SK-N-SH (cell line): ENCODE results near the gene NELFB. TPM values are rescaled to one million over a fixed set of nuclear protein-coding genes. Genes with fewer than 3 reads are reported as not detected.

Experiments
- CTCF ChIA-PET: fragments of 300-600, 350-600 bp; formaldehyde crosslinking; extraction: SDS; loops from one replicate; lab custom pipeline; 2021; lab: Yijun Ruan, JAX
- POLR2A ChIA-PET: fragments of 350-600 bp; sonication (Branson Sonifier 250); formaldehyde crosslinking; extraction: SDS; loops from one replicate; lab custom pipeline; 2020; ENCODE audit warnings: antibody characterized with exemption, inconsistent platforms; lab: Yijun Ruan, JAX
- DNase-seq: peaks from one replicate; pipeline ENCODE4 v3.0.0; 2012
- H2AFZ ChIP-seq: fragments of 200-600 bp; sonication (generic); 2 replicates; pipeline ENCODE4 v1.8.1; 2016; ENCODE audit warnings: antibody characterized with exemption, mild to moderate bottlenecking, low read depth
- H3F3A ChIP-seq: fragments of 200-600 bp; sonication (generic); replicated peaks from 2 replicates; pipeline ENCODE3; 2016; ENCODE audit warnings: antibody characterized with exemption, mild to moderate bottlenecking; ENCODE audit not compliant: insufficient read depth
- H3K27ac ChIP-seq, 2 experiments: fragments of 200-500 bp in 1 of 2; fragments of 200-600 bp in 1 of 2; sonication (Bioruptor generic) in 1 of 2; sonication (generic), shearing (Covaris generic) in 1 of 2; 2 replicates each; pipeline versions ENCODE4 v1.5.1 to v1.6.1; 2014 to 2016; ENCODE audit warnings: low read depth in 2 of 2, inconsistent platforms in 1 of 2, low read length in 1 of 2, mild to moderate bottlenecking in 1 of 2, mixed read lengths in 1 of 2
- H3K27me3 ChIP-seq: fragments of 200-600 bp; sonication (generic), shearing (Covaris generic); 2 replicates; pipeline ENCODE4 v1.6.1; 2016; ENCODE audit warnings: mixed run types; ENCODE audit not compliant: insufficient read depth
- H3K36me3 ChIP-seq, 2 experiments: fragments of 200-500 bp in 1 of 2; fragments of 200-600 bp in 1 of 2; sonication (Bioruptor generic) in 1 of 2; sonication (generic) in 1 of 2; replicated peaks in 1 of 2; 2 replicates each; pipeline versions ENCODE3 to v1.5.1; 2014 to 2016; ENCODE audit warnings: low read length in 1 of 2, mild to moderate bottlenecking in 1 of 2; ENCODE audit not compliant: insufficient read depth in 2 of 2, control insufficient read depth in 1 of 2
- H3K4me1 ChIP-seq, 2 experiments: fragments of 200-500 bp in 1 of 2; fragments of 200-600 bp in 1 of 2; sonication (Bioruptor generic) in 1 of 2; sonication (generic), shearing (Covaris generic) in 1 of 2; 2 replicates each; pipeline versions ENCODE4 v1.5.1 to v1.6.1; 2014 to 2016; ENCODE audit warnings: low read depth in 1 of 2, low read length in 1 of 2, mixed run types in 1 of 2; ENCODE audit not compliant: insufficient read depth in 2 of 2, control insufficient read depth in 1 of 2
- H3K4me2 ChIP-seq: fragments of 200-600 bp; sonication (generic), shearing (Covaris generic); 2 replicates; pipeline ENCODE4 v1.6.1; 2017; ENCODE audit warnings: mixed run types
- H3K4me3 ChIP-seq, 2 experiments: fragments of 200-500 bp in 1 of 2; fragments of 200-600 bp in 1 of 2; sonication (Bioruptor generic) in 1 of 2; sonication (generic), shearing (Covaris generic) in 1 of 2; 2 replicates each; pipeline versions ENCODE4 v1.5.1 to v1.8.1; 2014 to 2016; ENCODE audit warnings: low read depth in 2 of 2, inconsistent platforms in 1 of 2, low read length in 1 of 2, mild to moderate bottlenecking in 1 of 2, mixed read lengths in 1 of 2, moderate library complexity in 1 of 2
- H3K79me2 ChIP-seq: fragments of 200-600 bp; sonication (generic); 2 replicates; pipeline ENCODE4 v1.8.1; 2017; ENCODE audit warnings: mild to moderate bottlenecking; ENCODE audit not compliant: insufficient read depth
- H3K9ac ChIP-seq: fragments of 200-600 bp; sonication (generic); 2 replicates; pipeline ENCODE4 v1.6.1; 2017; ENCODE audit warnings: mixed run types
- H3K9me2 ChIP-seq: fragments of 200-600 bp; sonication (generic); 2 replicates; pipeline ENCODE4 v1.6.1; 2017; ENCODE audit warnings: mixed run types
- H3K9me3 ChIP-seq: fragments of 200-600 bp; sonication (generic); 2 replicates; pipeline ENCODE4 v1.6.1; 2017; ENCODE audit warnings: mixed run types, mild to moderate bottlenecking, moderate library complexity
- H4K20me1 ChIP-seq: fragments of 200-600 bp; sonication (generic); 2 replicates; pipeline ENCODE4 v1.6.1; 2017; ENCODE audit warnings: mild to moderate bottlenecking, mixed run types; ENCODE audit not compliant: insufficient read depth
- FOXJ3 ChIP-seq: sonication (generic); formaldehyde crosslinking; IDR thresholded peaks from 2 replicates; pipeline ENCODE4 v1.5.1; 2020; ENCODE audit warnings: mild to moderate bottlenecking, missing genetic modification reagents
- GATA2 ChIP-seq: sonication (generic); formaldehyde crosslinking; IDR thresholded peaks from 2 replicates; pipeline ENCODE4 v1.5.0; 2020; ENCODE audit warnings: mild to moderate bottlenecking, missing genetic modification reagents
- MEF2A ChIP-seq: IDR thresholded peaks from 2 replicates; pipeline ENCODE4 v1.4.0; 2012; ENCODE audit warnings: low read depth, borderline replicate concordance
- RCOR1 ChIP-seq: fragments of 150-350 bp; IDR thresholded peaks from 2 replicates; pipeline ENCODE4 v1.6.1; 2017; ENCODE audit warnings: antibody characterized with exemption, low read length
- RXRA ChIP-seq: IDR thresholded peaks from 2 replicates; pipeline ENCODE4 v1.4.0; 2012; ENCODE audit warnings: low read depth, mild to moderate bottlenecking, borderline replicate concordance
- SIN3A ChIP-seq: IDR thresholded peaks from 2 replicates; pipeline ENCODE4 v1.6.1; 2012; ENCODE audit warnings: low read depth, mild to moderate bottlenecking, low read length, moderate library complexity, borderline replicate concordance
- TAF1 ChIP-seq: IDR thresholded peaks from 2 replicates; pipeline ENCODE4 v1.6.1; 2012; ENCODE audit warnings: low read depth, mild to moderate bottlenecking, low read length, moderate library complexity, borderline replicate concordance
- TCF12 ChIP-seq: IDR thresholded peaks from 2 replicates; pipeline ENCODE4 v1.4.0; 2012
- TEAD4 ChIP-seq: IDR thresholded peaks from 2 replicates; pipeline ENCODE4 v1.4.0; 2012; ENCODE audit warnings: mild to moderate bottlenecking, borderline replicate concordance; ENCODE audit not compliant: insufficient read depth
- WGBS: methylation state at CpG from one replicate; pipeline ENCODE4 v1.1.6; 2017; ENCODE audit warnings: low lambda C conversion rate; 5-methylcytosine and 5-hydroxymethylcytosine counted together
- polyA plus RNA-seq, 3 experiments: library from polyadenylated mRNA; depleted of rRNA; stranded (reverse); fragments of >200 nt; gene quantifications; 2 replicates each; pipeline ENCODE4 v1.2.3, GENCODE V29; 2012
- TF ChIP-seq, protein P1 (sequence below): IDR thresholded peaks from 2 replicates; pipeline ENCODE4 v1.6.1; 2012; ENCODE audit warnings: mild to moderate bottlenecking, low read depth, low read length, moderate library complexity
- TF ChIP-seq, protein P2 (sequence below): fragments of 150-350 bp; IDR thresholded peaks from 2 replicates; pipeline ENCODE4 v1.6.1; 2016; ENCODE audit warnings: mild to moderate bottlenecking, low read depth, low read length
- TF ChIP-seq, protein P3 (sequence below): IDR thresholded peaks from 2 replicates; pipeline ENCODE4 v1.4.0; 2012; ENCODE audit warnings: low read depth, borderline replicate concordance
- TF ChIP-seq, protein P4 (sequence below): IDR thresholded peaks from 2 replicates; pipeline ENCODE4 v1.4.0; 2012; ENCODE audit warnings: low read depth, borderline replicate concordance

The NELFB gene
- polyA plus RNA-seq, 1 of the 3 experiments (the other 2 are of a cell fraction): 62.7 TPM

DNA sequence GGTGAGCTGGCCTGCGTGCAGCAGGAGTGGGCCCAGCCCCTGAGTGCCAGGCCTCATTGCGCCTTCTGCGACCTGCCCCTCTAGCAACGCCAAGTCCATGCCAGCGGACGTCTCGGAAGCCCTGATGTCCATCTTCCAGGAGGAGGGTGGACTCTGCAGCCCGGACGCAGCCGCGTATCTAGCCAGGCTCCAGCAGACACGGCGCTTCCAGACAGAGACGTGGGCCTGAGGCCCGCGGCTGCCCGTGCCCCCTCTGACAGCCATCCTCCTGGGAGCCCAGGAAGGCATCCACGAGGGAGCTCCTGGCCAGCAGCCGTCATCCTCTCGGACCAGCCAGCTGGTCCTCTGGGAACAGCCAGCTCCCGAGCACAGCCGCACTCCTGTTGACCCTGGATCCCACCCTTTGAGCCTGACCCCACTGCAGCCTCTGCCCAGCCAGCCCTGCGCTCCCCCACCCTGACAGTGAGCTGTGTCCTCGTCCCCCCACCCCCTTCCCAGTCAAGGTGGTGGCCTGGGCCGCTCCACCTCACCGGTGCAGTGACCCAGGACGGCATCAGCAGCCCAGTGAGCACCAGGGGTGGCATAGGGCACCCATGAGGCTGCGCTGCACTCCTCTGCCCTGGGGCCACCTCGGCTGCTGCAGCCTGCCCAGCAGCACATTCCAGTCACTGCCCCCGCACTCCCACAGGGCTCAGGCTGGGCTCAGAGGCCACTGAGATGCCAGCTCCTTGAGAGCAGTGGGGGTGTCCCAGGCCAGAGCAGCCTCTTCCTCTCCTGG lies 38.8 kb upstream of the NELFB start:
- H2AFZ ChIP-seq: no peak overlapping the region
- no peak overlapping the region for H3K9ac ChIP-seq
- CTCF ChIA-PET: interaction anchor here (0.6 to 1.5 kb wide), 4 partner anchors 9 to 20 kb away, joined by 3 to 7 read pairs (median 3); partner anchors contain the start of gene RNF224
- POLR2A ChIA-PET: interaction anchor here (1.7 kb wide), 1 partner anchor 9 kb away, joined by 3 read pairs; no protein-coding TSS in a partner anchor
- H3K9me3 ChIP-seq: no peaks in the 10 kb centered on the region
- no peaks in the 10 kb centered on the region for H4K20me1 ChIP-seq
- H3K4me3 ChIP-seq: no peak overlapping the region
- DNase-seq: no peak
- WGBS: 95% methylated on average over 16 of the region's 30 CpGs
- H3K36me3 ChIP-seq: peaks cover 0 to 14% of the 10 kb centered on the region in 2 experiments
- H3K27ac ChIP-seq: no peak overlapping the region
- H3K4me1 ChIP-seq: peaks cover 0 to 5% of the 10 kb centered on the region in 2 experiments; a peak in 1 of 4 replicates
- H3F3A ChIP-seq: no peaks in the 10 kb centered on the region
- TF ChIP-seq RXRA (no peak), RCOR1 (no peak), SIN3A (no peak), TEAD4 (no peak)
- TF ChIP-seq, protein P1, sequence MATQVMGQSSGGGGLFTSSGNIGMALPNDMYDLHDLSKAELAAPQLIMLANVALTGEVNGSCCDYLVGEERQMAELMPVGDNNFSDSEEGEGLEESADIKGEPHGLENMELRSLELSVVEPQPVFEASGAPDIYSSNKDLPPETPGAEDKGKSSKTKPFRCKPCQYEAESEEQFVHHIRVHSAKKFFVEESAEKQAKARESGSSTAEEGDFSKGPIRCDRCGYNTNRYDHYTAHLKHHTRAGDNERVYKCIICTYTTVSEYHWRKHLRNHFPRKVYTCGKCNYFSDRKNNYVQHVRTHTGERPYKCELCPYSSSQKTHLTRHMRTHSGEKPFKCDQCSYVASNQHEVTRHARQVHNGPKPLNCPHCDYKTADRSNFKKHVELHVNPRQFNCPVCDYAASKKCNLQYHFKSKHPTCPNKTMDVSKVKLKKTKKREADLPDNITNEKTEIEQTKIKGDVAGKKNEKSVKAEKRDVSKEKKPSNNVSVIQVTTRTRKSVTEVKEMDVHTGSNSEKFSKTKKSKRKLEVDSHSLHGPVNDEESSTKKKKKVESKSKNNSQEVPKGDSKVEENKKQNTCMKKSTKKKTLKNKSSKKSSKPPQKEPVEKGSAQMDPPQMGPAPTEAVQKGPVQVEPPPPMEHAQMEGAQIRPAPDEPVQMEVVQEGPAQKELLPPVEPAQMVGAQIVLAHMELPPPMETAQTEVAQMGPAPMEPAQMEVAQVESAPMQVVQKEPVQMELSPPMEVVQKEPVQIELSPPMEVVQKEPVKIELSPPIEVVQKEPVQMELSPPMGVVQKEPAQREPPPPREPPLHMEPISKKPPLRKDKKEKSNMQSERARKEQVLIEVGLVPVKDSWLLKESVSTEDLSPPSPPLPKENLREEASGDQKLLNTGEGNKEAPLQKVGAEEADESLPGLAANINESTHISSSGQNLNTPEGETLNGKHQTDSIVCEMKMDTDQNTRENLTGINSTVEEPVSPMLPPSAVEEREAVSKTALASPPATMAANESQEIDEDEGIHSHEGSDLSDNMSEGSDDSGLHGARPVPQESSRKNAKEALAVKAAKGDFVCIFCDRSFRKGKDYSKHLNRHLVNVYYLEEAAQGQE: no peak
- TF ChIP-seq, protein P2, sequence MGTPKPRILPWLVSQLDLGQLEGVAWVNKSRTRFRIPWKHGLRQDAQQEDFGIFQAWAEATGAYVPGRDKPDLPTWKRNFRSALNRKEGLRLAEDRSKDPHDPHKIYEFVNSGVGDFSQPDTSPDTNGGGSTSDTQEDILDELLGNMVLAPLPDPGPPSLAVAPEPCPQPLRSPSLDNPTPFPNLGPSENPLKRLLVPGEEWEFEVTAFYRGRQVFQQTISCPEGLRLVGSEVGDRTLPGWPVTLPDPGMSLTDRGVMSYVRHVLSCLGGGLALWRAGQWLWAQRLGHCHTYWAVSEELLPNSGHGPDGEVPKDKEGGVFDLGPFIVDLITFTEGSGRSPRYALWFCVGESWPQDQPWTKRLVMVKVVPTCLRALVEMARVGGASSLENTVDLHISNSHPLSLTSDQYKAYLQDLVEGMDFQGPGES: no peak
- H3K4me2 ChIP-seq: no peak overlapping the region
- H3K79me2 ChIP-seq: no peaks in the 10 kb centered on the region
- H3K9me2 ChIP-seq: no peaks in the 10 kb centered on the region
- no peaks in the 10 kb centered on the region for H3K27me3 ChIP-seq

DNA sequence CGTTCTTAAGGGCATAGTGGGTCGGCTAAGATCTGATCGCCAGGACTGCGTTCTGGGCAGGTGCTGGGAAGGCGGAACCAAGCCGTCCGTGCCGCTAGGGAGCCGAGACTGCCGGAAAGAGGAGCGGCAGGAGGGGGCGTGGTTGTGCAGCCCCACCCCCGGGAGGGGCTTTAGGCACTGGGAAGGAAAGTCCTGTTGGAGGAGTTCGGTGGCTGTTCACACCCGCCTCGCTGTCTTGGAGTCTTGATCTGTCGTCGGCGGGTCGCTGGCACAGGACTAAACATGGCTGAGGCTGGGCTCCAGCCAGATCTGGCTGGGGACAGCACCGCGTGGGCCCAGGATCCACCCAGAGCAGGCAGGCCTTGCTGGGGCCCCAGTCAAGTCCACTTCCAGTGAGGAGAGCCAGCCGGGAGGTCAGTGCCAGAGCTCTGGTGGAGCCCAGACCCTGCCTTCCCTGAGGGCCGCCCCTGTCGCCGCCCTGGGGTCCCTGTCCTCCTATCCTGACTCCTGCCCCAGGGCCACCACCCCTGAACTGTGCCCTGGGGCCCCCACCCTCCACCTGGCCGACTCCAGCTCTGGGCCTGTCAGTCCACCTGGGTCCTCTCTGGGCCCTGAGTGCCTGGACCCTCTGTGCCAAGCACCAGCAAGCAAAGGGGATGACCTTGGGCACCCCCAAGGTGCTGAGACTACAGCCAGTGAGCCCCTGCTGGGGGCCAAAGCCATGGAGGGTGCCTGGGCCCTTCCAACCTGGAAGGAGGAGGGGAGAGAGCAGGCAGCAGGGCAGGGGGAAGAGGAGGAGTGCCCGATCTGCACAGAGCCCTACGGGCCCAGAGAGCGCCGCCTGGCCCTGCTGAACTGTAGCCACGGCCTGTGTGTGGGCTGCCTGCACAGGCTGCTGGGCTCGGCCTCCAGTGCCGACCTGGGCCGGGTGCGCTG lies 37.6 kb upstream of the NELFB start:
- Histone ChIP-seq H3K9ac (no peak overlapping the region), H2AFZ (no peak overlapping the region), H3F3A (no peaks in the 10 kb centered on the region), H3K27me3 (no peaks in the 10 kb centered on the region), H3K9me3 (no peaks in the 10 kb centered on the region), H4K20me1 (no peaks in the 10 kb centered on the region), H3K9me2 (no peaks in the 10 kb centered on the region), H3K4me1 (peaks cover under 1 to 5% of the 10 kb centered on the region in 2 experiments; a peak in 1 of 4 replicates), H3K4me3 (no peak overlapping the region), H3K27ac (no peak overlapping the region), H3K36me3 (peaks cover 0 to 14% of the 10 kb centered on the region in 2 experiments), H3K4me2 (no peak overlapping the region), H3K79me2 (no peaks in the 10 kb centered on the region)
- WGBS: 84% methylated on average over 20 of the region's 36 CpGs
- ChIA-PET POLR2A (interaction anchor here (1.7 kb wide), 1 partner anchor 10 kb away, joined by 3 read pairs; no protein-coding TSS in a partner anchor), CTCF (interaction anchor here (0.9 kb wide), 1 partner anchor 188 kb away, joined by 3 read pairs; no protein-coding TSS in a partner anchor)
- no peak for DNase-seq
- TF ChIP-seq RCOR1 (no peak), MEF2A (no peak), TCF12 (no peak), TAF1 (no peak), GATA2 (CRISPR knock-in tag) (no peak), FOXJ3 (no peak), TEAD4 (no peak)
- TF ChIP-seq, protein P3, sequence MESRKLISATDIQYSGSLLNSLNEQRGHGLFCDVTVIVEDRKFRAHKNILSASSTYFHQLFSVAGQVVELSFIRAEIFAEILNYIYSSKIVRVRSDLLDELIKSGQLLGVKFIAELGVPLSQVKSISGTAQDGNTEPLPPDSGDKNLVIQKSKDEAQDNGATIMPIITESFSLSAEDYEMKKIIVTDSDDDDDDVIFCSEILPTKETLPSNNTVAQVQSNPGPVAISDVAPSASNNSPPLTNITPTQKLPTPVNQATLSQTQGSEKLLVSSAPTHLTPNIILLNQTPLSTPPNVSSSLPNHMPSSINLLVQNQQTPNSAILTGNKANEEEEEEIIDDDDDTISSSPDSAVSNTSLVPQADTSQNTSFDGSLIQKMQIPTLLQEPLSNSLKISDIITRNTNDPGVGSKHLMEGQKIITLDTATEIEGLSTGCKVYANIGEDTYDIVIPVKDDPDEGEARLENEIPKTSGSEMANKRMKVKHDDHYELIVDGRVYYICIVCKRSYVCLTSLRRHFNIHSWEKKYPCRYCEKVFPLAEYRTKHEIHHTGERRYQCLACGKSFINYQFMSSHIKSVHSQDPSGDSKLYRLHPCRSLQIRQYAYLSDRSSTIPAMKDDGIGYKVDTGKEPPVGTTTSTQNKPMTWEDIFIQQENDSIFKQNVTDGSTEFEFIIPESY: no peak
- TF ChIP-seq, protein P4, sequence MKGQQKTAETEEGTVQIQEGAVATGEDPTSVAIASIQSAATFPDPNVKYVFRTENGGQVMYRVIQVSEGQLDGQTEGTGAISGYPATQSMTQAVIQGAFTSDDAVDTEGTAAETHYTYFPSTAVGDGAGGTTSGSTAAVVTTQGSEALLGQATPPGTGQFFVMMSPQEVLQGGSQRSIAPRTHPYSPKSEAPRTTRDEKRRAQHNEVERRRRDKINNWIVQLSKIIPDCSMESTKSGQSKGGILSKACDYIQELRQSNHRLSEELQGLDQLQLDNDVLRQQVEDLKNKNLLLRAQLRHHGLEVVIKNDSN: no peak
- TF ChIP-seq, protein P2: no peak
